AG10803 (cell line): ENCODE measurements around the gene CTXN3.

Experiments used
- DNase-seq: peaks from one replicate; pipeline ENCODE4 v3.0.0; 2010; ENCODE audit warnings: low read depth
- H3K4me3 ChIP-seq: 2 replicates; pipeline ENCODE4 v1.5.1; 2011; ENCODE audit warnings: mild to moderate bottlenecking, low read length, control low read depth
- TF ChIP-seq, protein P1 (sequence below): conservative IDR thresholded peaks from 2 replicates; pipeline ENCODE4 v1.5.1; 2011; ENCODE audit warnings: mild to moderate bottlenecking, low read length, control low read depth, inconsistent platforms

The CTXN3 gene

GRCh38 chr5:127684726-127685467 is 36.0 kb downstream of the CTXN3 start:
- TF ChIP-seq, protein P1, sequence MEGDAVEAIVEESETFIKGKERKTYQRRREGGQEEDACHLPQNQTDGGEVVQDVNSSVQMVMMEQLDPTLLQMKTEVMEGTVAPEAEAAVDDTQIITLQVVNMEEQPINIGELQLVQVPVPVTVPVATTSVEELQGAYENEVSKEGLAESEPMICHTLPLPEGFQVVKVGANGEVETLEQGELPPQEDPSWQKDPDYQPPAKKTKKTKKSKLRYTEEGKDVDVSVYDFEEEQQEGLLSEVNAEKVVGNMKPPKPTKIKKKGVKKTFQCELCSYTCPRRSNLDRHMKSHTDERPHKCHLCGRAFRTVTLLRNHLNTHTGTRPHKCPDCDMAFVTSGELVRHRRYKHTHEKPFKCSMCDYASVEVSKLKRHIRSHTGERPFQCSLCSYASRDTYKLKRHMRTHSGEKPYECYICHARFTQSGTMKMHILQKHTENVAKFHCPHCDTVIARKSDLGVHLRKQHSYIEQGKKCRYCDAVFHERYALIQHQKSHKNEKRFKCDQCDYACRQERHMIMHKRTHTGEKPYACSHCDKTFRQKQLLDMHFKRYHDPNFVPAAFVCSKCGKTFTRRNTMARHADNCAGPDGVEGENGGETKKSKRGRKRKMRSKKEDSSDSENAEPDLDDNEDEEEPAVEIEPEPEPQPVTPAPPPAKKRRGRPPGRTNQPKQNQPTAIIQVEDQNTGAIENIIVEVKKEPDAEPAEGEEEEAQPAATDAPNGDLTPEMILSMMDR: no peak
- no peak overlapping the region for H3K4me3 ChIP-seq
- DNase-seq: no peak

GRCh38 chr5:127685662-127686061 is 36.8 kb downstream of the CTXN3 start:
- TF ChIP-seq, protein P1: no peak
- no peak overlapping the region for H3K4me3 ChIP-seq
- DNase-seq: no peak

- TF ChIP-seq, protein P1: no peak
- DNase-seq: no peak
- H3K4me3 ChIP-seq: no peak overlapping the region
These were observed 37.5 kb downstream of the CTXN3 start for GRCh38 chr5:127686424-127686823.

GRCh38 chr5:127694518-127695171 is 45.8 kb downstream of the CTXN3 start:
- TF ChIP-seq, protein P1: no peak
- H3K4me3 ChIP-seq: no peak overlapping the region
- no peak for DNase-seq

- no peak overlapping the region for H3K4me3 ChIP-seq
- TF ChIP-seq, protein P1: no peak
- no peak for DNase-seq
These were observed 46.5 kb downstream of the CTXN3 start for GRCh38 chr5:127695346-127695745.

- no peak overlapping the region for H3K4me3 ChIP-seq
- TF ChIP-seq, protein P1: no peak
- DNase-seq: peak; percentile 59
These were observed 47.8 kb downstream of the CTXN3 start for GRCh38 chr5:127696683-127697082.
